H1 (cell line): ENCODE measurements around the gene BABAM2. TPM values are rescaled to one million over a fixed set of nuclear protein-coding genes. Genes with fewer than 3 reads are reported as not detected.

ENCODE experiments used
- CTCF ChIA-PET: fragments of 300-600 bp; sonication (Branson Sonifier 250); formaldehyde crosslinking; loops from one replicate; lab custom pipeline; 2021; ENCODE audit not compliant: partially characterized antibody; lab: Charles Lee
- POLR2A ChIA-PET: fragments of 300-600 bp; sonication (Branson Sonifier 250); formaldehyde crosslinking; loops from one replicate; lab custom pipeline; 2021; ENCODE audit warnings: inconsistent platforms; ENCODE audit not compliant: partially characterized antibody; lab: Charles Lee
- DNase-seq, 2 experiments: peaks; one replicate each; pipeline versions ENCODE4 v3.0.0 to v3.0.0-alpha.2; 2010 to 2022; ENCODE audit warnings: low spot score in 2 of 2, low read depth in 1 of 2, mixed read lengths in 1 of 2
- FAIRE-seq: peaks from 2 replicates; lab custom pipeline; 2011; peaks lifted over from hg19 to GRCh38; lab: Jason Lieb, UNC
- H2AFZ ChIP-seq: 2 replicates; pipeline ENCODE4 v1.8.1; 2012; ENCODE audit warnings: low read length, inconsistent platforms
- H2AK5ac ChIP-seq: 2 replicates; pipeline ENCODE4 v1.6.1; 2013; ENCODE audit warnings: low read depth, low read length
- H2BK120ac ChIP-seq: replicated peaks from 2 replicates; pipeline ENCODE3; 2013; ENCODE audit warnings: low read depth, low read length, inconsistent platforms
- H2BK12ac ChIP-seq: 2 replicates; pipeline ENCODE4 v1.6.1; 2013; ENCODE audit warnings: low read depth, low read length
- H2BK15ac ChIP-seq: 2 replicates; pipeline ENCODE4 v1.6.1; 2013; ENCODE audit warnings: low read length
- H2BK20ac ChIP-seq: 2 replicates; pipeline ENCODE4 v1.6.1; 2013; ENCODE audit warnings: low read length
- H2BK5ac ChIP-seq: 2 replicates; pipeline ENCODE4 v1.6.1; 2013; ENCODE audit warnings: low read depth, low read length
- H3K14ac ChIP-seq: 2 replicates; pipeline ENCODE4 v1.6.1; 2013; ENCODE audit warnings: inconsistent platforms; ENCODE audit not compliant: insufficient read length
- H3K18ac ChIP-seq: 2 replicates; pipeline ENCODE4 v1.6.1; 2013; ENCODE audit warnings: low read length; ENCODE audit errors: extremely low read depth
- H3K23ac ChIP-seq: 2 replicates; pipeline ENCODE4 v1.6.1; 2013; ENCODE audit warnings: inconsistent platforms; ENCODE audit not compliant: insufficient read length
- H3K23me2 ChIP-seq: 2 replicates; pipeline ENCODE4 v1.6.1; 2013; ENCODE audit warnings: low read depth, low read length
- H3K27ac ChIP-seq: 2 replicates; pipeline ENCODE4 v1.6.1; 2011; ENCODE audit warnings: low read depth, low read length, inconsistent platforms
- H3K27me3 ChIP-seq, 4 experiments: replicated peaks in 1 of 4; 1 replicate in 1 of 4; 2 replicates in 3 of 4; pipeline versions ENCODE4 v1.6.1 to v1.8.1; 2011 to 2013; ENCODE audit warnings: low read length in 3 of 4, mild to moderate bottlenecking in 3 of 4, inconsistent platforms in 2 of 4, mixed read lengths in 2 of 4, moderate library complexity in 1 of 4; ENCODE audit not compliant: control insufficient read depth in 3 of 4, insufficient read depth in 3 of 4; ENCODE audit errors: extremely low read depth in 1 of 4
- H3K36me3 ChIP-seq, 4 experiments: 2 replicates each; pipeline versions ENCODE4 v1.6.1 to v1.8.1; 2011 to 2013; ENCODE audit warnings: mild to moderate bottlenecking in 4 of 4, low read length in 3 of 4, moderate library complexity in 2 of 4, control low read depth in 1 of 4, inconsistent platforms in 1 of 4; ENCODE audit not compliant: insufficient read depth in 4 of 4, control insufficient read depth in 2 of 4
- H3K4ac ChIP-seq: replicated peaks from 2 replicates; pipeline ENCODE3; 2013; ENCODE audit warnings: low read length, low read depth, mixed read lengths, inconsistent platforms; ENCODE audit not compliant: insufficient read length
- H3K4me1 ChIP-seq, 4 experiments: replicated peaks in 1 of 4; 1 replicate in 1 of 4; 2 replicates in 3 of 4; pipeline versions ENCODE4 v1.6.1 to v1.8.1; 2011 to 2013; ENCODE audit warnings: low read length in 3 of 4, inconsistent platforms in 2 of 4, mixed read lengths in 1 of 4; ENCODE audit not compliant: insufficient read depth in 4 of 4, control insufficient read depth in 3 of 4
- H3K4me2 ChIP-seq, 2 experiments: 2 replicates each; pipeline versions ENCODE4 v1.6.1 to v1.8.1; 2011 to 2013; ENCODE audit warnings: low read depth in 2 of 2, low read length in 2 of 2, control low read depth in 1 of 2, inconsistent platforms in 1 of 2, mild to moderate bottlenecking in 1 of 2; ENCODE audit not compliant: insufficient read depth in 1 of 2
- H3K4me3 ChIP-seq, 4 experiments: fragments of 200-600, 300-600 bp in 1 of 4; sonication (generic), shearing (Covaris generic), sonication (Bioruptor Twin) in 1 of 4; 2 replicates each; pipeline versions ENCODE4 v1.5.1 to v1.8.1; 2011 to 2016; ENCODE audit warnings: low read length in 4 of 4, low read depth in 3 of 4, control low read depth in 2 of 4, inconsistent platforms in 2 of 4, mild to moderate bottlenecking in 2 of 4, mixed read lengths in 1 of 4, moderate library complexity in 1 of 4; ENCODE audit not compliant: insufficient read depth in 2 of 4; ENCODE audit errors: extremely low read depth in 1 of 4
- H3K56ac ChIP-seq: replicated peaks from 2 replicates; pipeline ENCODE3; 2013; ENCODE audit warnings: low read depth, mild to moderate bottlenecking, mixed read lengths, low read length, inconsistent platforms; ENCODE audit not compliant: insufficient read length
- H3K79me1 ChIP-seq: 2 replicates; pipeline ENCODE4 v1.6.1; 2013; ENCODE audit warnings: low read depth, low read length, control low read depth
- H3K79me2 ChIP-seq, 2 experiments: 2 replicates each; pipeline versions ENCODE4 v1.6.1 to v1.8.1; 2012 to 2013; ENCODE audit warnings: low read length in 2 of 2, mild to moderate bottlenecking in 2 of 2, inconsistent platforms in 1 of 2; ENCODE audit not compliant: insufficient read depth in 2 of 2, control insufficient read depth in 1 of 2
- H3K9ac ChIP-seq, 4 experiments: replicated peaks in 1 of 4; 1 replicate in 1 of 4; 2 replicates in 3 of 4; pipeline versions ENCODE4 v1.6.1 to v1.8.1; 2011 to 2013; ENCODE audit warnings: low read depth in 3 of 4, low read length in 3 of 4, control low read depth in 2 of 4, mild to moderate bottlenecking in 2 of 4, moderate library complexity in 2 of 4, inconsistent platforms in 1 of 4; ENCODE audit errors: extremely low read depth in 1 of 4
- H3K9me3 ChIP-seq, 2 experiments: 2 replicates each; pipeline versions ENCODE4 v1.6.1 to v1.8.1; 2012 to 2013; ENCODE audit warnings: mild to moderate bottlenecking in 2 of 2, moderate library complexity in 2 of 2, control low read depth in 1 of 2, inconsistent platforms in 1 of 2, low read depth in 1 of 2, low read length in 1 of 2, mixed read lengths in 1 of 2; ENCODE audit not compliant: insufficient read depth in 2 of 2
- H4K20me1 ChIP-seq, 2 experiments: replicated peaks in 1 of 2; 2 replicates each; pipeline versions ENCODE3 to v1.8.1; 2011 to 2013; ENCODE audit warnings: inconsistent platforms in 2 of 2, low read length in 2 of 2, mild to moderate bottlenecking in 1 of 2; ENCODE audit not compliant: insufficient read depth in 2 of 2, control insufficient read depth in 1 of 2
- H4K5ac ChIP-seq: 2 replicates; pipeline ENCODE4 v1.6.1; 2013; ENCODE audit warnings: low read length, low read depth, mixed read lengths, inconsistent platforms; ENCODE audit not compliant: insufficient read length
- H4K8ac ChIP-seq: 2 replicates; pipeline ENCODE4 v1.8.0; 2013; ENCODE audit warnings: mild to moderate bottlenecking, moderate library complexity, low read length, inconsistent platforms; ENCODE audit not compliant: insufficient read depth; ENCODE audit errors: extremely low read depth
- H4K91ac ChIP-seq: replicated peaks from 2 replicates; pipeline ENCODE3; 2013; ENCODE audit warnings: low read length, mixed read lengths, inconsistent platforms; ENCODE audit not compliant: insufficient read length
- CHD2 ChIP-seq: IDR thresholded peaks from 2 replicates; pipeline ENCODE4 v1.6.1; 2012; ENCODE audit warnings: low read length, improper control_type of control experiment
- GABPA ChIP-seq: IDR thresholded peaks from 2 replicates; pipeline ENCODE4 v1.6.1; 2011; ENCODE audit warnings: mild to moderate bottlenecking, low read length, moderate library complexity, borderline replicate concordance; ENCODE audit not compliant: insufficient read depth
- HDAC2 ChIP-seq, 2 experiments: fragments of 300-600 bp in 1 of 2; sonication (generic) in 1 of 2; IDR thresholded peaks; 2 replicates each; pipeline ENCODE4 v1.6.1; 2011 to 2012; ENCODE audit warnings: low read depth in 2 of 2, low read length in 2 of 2, mild to moderate bottlenecking in 2 of 2, moderate library complexity in 2 of 2, borderline replicate concordance in 1 of 2, inconsistent platforms in 1 of 2
- MAFK ChIP-seq: IDR thresholded peaks from 2 replicates; pipeline ENCODE4 v1.6.1; 2012; ENCODE audit warnings: low read depth, mild to moderate bottlenecking, improper control_type of control experiment, low read length
- MAX ChIP-seq: IDR thresholded peaks from 2 replicates; pipeline ENCODE4 v1.6.1; 2012; ENCODE audit warnings: inconsistent platforms
- RAD21 ChIP-seq, 2 experiments: IDR thresholded peaks in 1 of 2; conservative IDR thresholded peaks in 1 of 2; 2 replicates each; pipeline ENCODE4 v1.6.1; 2011; ENCODE audit warnings: low read depth in 2 of 2, low read length in 2 of 2, improper control_type of control experiment in 1 of 2, inconsistent platforms in 1 of 2, mild to moderate bottlenecking in 1 of 2, moderate library complexity in 1 of 2
- RXRA ChIP-seq: IDR thresholded peaks from 2 replicates; pipeline ENCODE4 v1.6.1; 2011; ENCODE audit warnings: low read depth, mild to moderate bottlenecking, low read length, moderate library complexity; ENCODE audit not compliant: insufficient read depth
- SIN3A ChIP-seq, 2 experiments: IDR thresholded peaks in 1 of 2; conservative IDR thresholded peaks in 1 of 2; 2 replicates each; pipeline ENCODE4 v1.6.1; 2011 to 2012; ENCODE audit warnings: low read length in 2 of 2, improper control_type of control experiment in 1 of 2, low read depth in 1 of 2, mild to moderate bottlenecking in 1 of 2
- SIX5 ChIP-seq: IDR thresholded peaks from 2 replicates; pipeline ENCODE4 v1.6.1; 2011; ENCODE audit warnings: mild to moderate bottlenecking, low read depth, low read length
- SP1 ChIP-seq: IDR thresholded peaks from 2 replicates; pipeline ENCODE4 v1.6.1; 2011; ENCODE audit warnings: low read depth, low read length
- SP4 ChIP-seq: IDR thresholded peaks from 2 replicates; pipeline ENCODE4 v1.6.1; 2012; ENCODE audit warnings: low read length, inconsistent platforms
- SUZ12 ChIP-seq: fragments of 200-600 bp; sonication (generic); IDR thresholded peaks from 2 replicates; pipeline ENCODE4 v1.6.1; 2012; ENCODE audit warnings: mild to moderate bottlenecking, inconsistent platforms, low read length, moderate library complexity, mixed read lengths
- TBP ChIP-seq: IDR thresholded peaks from 2 replicates; pipeline ENCODE4 v1.6.1; 2011; ENCODE audit warnings: low read depth, low read length, improper control_type of control experiment
- ZNF274 ChIP-seq: IDR thresholded peaks from 2 replicates; pipeline ENCODE4 v1.7.0; 2012; ENCODE audit warnings: low read length, borderline replicate concordance; ENCODE audit errors: extremely low read depth
- WGBS, 2 experiments: shearing (Covaris generic) in 1 of 2; methylation state at CpG; one replicate each; pipeline versions ENCODE4 v1.1.6 to v1.1.7; 2013 to 2015; ENCODE audit warnings: low lambda C conversion rate in 2 of 2, mixed read lengths in 2 of 2, inconsistent platforms in 1 of 2, low coverage in 1 of 2, missing lambda C conversion rate in 1 of 2; ENCODE audit not compliant: insufficient replicate concordance in 2 of 2, insufficient coverage in 1 of 2, insufficient read length in 1 of 2; ENCODE audit errors: extremely low coverage in 1 of 2, missing lambda C conversion rate in 1 of 2; 5-methylcytosine and 5-hydroxymethylcytosine counted together
- polyA plus RNA-seq, 7 experiments: library from polyadenylated mRNA; depleted of rRNA in 3 of 7; stranded (reverse) in 5 of 7; unstranded in 2 of 7; fragments of >200 nt in 5 of 7; fragments of 200-250 nt in 2 of 7; gene quantifications; 1 replicate in 5 of 7; 2 replicates in 1 of 7; 4 replicates in 1 of 7; pipeline versions ENCODE4 v1.2.1 to v1.2.3, GENCODE V29; 2011 to 2013; ENCODE audit warnings: missing spikeins in 2 of 7, mixed read lengths in 2 of 7
- total RNA-seq: library from RNA; stranded (reverse); fragmentation: NEBNext Ultra II Directional; extraction: Animal tissue kit (Norgen Biotek cat#: 25700); gene quantifications from 2 replicates; pipeline ENCODE4 v1.2.1, GENCODE V29; 2021

BABAM2 gene
- total and polyA plus RNA-seq, 2 of the 8 experiments (the other 6 are each of a cell fraction or from before 2014, with no cell fraction given) = 15.8 to 20.9 TPM

GRCh38 chr2:28117104-28117596 lies 226.6 kb downstream of the BABAM2 start:
- Histone ChIP-seq H3K4me2 (no peak overlapping the region), H3K4me3 (no peak overlapping the region), H2BK12ac (no peak overlapping the region), H3K27me3 (no peaks in the 10 kb centered on the region), H3K4ac (no peak overlapping the region), H3K9ac (no peak overlapping the region), H2BK5ac (no peak overlapping the region), H3K36me3 (no peaks in the 10 kb centered on the region), H3K79me2 (no peaks in the 10 kb centered on the region), H2AK5ac (no peak overlapping the region), H3K23me2 (no peaks in the 10 kb centered on the region), H3K23ac (no peak overlapping the region), H2BK120ac (no peak overlapping the region), H3K27ac (no peak overlapping the region), H3K56ac (no peak overlapping the region), H3K14ac (no peak overlapping the region), H3K18ac (no peak overlapping the region), H4K20me1 (no peaks in the 10 kb centered on the region), H3K9me3 (no peaks in the 10 kb centered on the region), H2BK20ac (no peak overlapping the region), H3K79me1 (no peaks in the 10 kb centered on the region; the same call in 1 of the 2 replicates), H2BK15ac (no peak overlapping the region), H4K91ac (no peak overlapping the region), H4K8ac (no peak overlapping the region), H2AFZ (no peak overlapping the region), H4K5ac (no peak overlapping the region), H3K4me1 (no peaks in the 10 kb centered on the region)
- CTCF ChIA-PET = interaction anchor here (0.6 to 1.0 kb wide), 2 partner anchors 10 to 439 kb away, joined by 3 to 4 read pairs; no protein-coding TSS in a partner anchor
- no peak for FAIRE-seq
- POLR2A ChIA-PET = no interaction called here
- DNase-seq = no peak
- WGBS, 2 experiments = 100% methylated on average over 2 of the region's 2 CpGs; no CpG with 5 or more reads in 1 of the 2 experiments
- TF ChIP-seq RAD21 (IDR thresholded peaks at IDR 0.05 in 1 of 2, conservative IDR thresholded peaks at IDR 0.05 in 1 of 2; ENCODE audit: low read depth in 2 of 2, low read length in 2 of 2) = no peak
- no peak for TF ChIP-seq SP4
- TF ChIP-seq TBP = no peak
- TF ChIP-seq SUZ12 = no peak
- no peak for TF ChIP-seq SP1
- TF ChIP-seq HDAC2 (IDR thresholded peaks at IDR 0.05; ENCODE audit: borderline replicate concordance in 1 of 2, low read depth in 2 of 2, low read length in 2 of 2) = no peak
- TF ChIP-seq RXRA = no peak
- no peak for TF ChIP-seq MAFK
- TF ChIP-seq GABPA = no peak
- no peak for TF ChIP-seq CHD2
- TF ChIP-seq SIX5 = no peak
- no peak for TF ChIP-seq ZNF274
- no peak for TF ChIP-seq MAX
- no peak for TF ChIP-seq SIN3A (conservative IDR thresholded peaks at IDR 0.05 in 1 of 2, IDR thresholded peaks at IDR 0.05 in 1 of 2; ENCODE audit: low read depth in 1 of 2, low read length in 2 of 2)
